Activated T-cell treated with anti-CD3 and anti-CD28 coated beads for 48 hours (primary cell): Measurements from ENCODE around the gene ACADM.
"Not testable (repeated sequence)": the region's sequence is repeated elsewhere in the genome, so short reads cannot be mapped to it uniquely, and the experiment has no call there.

Experiments used
- DNase-seq: peaks from one replicate; pipeline ENCODE4 v3.0.0-alpha.2; 2020; ENCODE audit warnings: low read depth

The ACADM gene

DNA sequence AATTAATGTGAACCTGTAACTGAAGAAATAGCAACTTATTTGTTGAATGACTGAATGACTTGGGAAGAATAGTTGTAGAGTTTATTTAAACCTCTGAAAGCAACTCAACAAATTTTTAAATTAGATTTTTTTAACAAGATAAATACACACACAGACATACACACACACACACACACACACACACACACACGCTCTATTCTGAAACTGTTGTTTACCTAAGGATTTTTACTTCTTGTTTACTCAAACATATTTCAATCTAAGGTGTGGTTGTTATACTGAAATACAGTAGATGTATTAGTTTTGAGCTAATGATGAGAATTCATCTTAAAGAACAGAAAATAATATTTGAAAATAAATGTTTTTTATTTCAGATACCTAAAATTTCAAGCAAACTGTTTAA, 11.5 kb downstream of the ACADM start:
- DNase-seq, result no peak

DNA sequence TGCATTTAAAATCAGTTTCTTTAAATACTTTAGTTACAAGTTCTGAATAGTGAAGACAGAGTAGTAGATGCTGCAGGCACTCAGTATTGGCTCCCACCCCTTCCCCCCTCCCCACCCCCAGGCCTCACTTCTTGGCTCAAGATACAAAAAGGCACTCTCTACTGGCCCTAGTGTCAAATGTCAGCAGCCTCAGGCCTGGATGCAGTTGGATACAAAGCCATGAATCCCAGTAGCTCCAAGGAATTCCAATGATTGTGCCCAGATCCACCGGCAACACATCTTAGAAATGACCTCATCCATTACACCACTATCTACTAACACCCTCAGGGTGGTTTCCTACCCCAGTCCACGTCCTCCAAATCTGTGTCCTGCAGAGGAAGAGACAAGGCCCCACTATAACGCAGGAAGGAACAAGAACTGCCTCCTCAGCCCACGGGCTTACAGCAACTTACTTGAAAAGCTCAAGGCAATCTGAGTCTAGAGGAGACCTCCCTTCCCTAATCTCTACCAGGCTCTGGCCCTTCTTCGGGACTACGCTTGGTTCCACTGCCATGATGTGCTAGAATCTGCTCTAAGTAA, 17.6 kb downstream of the ACADM start:
- no peak for DNase-seq

DNA sequence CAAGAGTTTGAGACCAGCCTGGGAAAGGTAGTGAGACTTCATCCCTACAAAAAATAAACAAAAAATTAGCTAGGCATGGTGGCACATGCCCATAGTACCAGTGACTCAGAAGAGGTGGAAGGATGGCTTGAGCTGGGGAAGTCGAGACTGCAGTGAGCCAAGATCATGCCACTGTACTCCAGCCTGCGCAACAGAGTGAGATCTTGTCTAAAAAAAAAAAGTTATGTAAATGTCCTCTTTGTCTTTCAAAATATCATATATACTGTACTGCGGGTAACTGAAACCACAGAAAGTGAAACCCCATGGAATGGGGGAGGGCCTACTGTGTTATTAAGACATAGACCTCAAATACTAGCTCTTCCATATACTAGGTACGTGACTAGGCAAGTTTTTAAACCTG, 20.8 kb downstream of the ACADM start:
- DNase-seq, result no peak

GRCh38 chr1:75757210-75757609, 32.7 kb downstream of the ACADM start:
- DNase-seq, result not testable (repeated sequence)

DNA sequence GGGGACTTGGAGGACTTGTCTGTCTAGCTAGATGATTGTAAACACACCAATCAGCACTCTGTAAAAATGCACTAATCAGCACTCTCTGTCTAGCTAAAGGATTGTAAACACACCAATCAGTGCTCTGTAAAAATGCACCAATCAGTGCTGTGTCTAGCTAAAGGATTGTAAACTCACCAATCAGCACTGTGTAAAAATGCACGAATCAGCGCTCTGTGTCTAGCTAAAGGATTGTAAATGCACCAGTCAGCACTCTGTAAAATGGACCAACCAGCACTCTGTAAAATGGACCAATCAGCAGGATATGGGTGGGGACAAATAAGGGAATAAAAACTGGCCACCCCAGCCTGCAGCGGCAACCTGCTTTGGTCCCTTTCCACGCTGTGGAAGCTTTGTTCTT, 34.0 kb downstream of the ACADM start:
- DNase-seq, result not testable (repeated sequence)

GRCh38 chr1:75764057-75764655, 39.6 kb downstream of the ACADM start:
- no peak for DNase-seq

DNA sequence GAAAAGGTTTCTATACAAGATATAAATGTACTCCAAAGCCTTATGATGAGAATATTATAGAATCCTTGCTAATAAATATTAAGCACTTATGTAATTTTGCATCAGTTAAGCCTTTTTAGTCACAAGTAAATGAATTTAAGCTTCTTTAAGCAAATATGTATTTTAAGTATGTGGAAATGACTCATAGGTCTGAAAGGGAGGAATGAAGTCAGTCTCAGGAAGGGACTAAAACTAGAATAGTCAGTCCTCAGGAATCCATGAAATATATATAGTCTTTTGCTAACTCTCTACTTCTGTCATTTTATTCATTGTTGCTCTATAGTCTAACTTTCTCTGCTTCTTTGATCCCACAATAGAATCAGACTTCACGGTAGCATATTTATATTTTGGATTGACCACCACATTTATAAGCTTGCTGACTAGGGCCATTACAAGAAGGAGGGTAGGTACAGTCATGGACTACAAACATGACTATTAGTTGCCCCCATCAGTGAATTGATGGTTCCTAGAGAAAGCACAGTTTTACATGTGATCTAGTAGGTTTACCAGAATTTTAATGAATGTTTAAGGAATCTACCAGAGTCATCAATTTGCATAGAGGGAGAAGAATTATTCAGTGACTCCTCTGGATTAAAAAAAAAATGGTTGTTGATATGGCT, 41.3 kb downstream of the ACADM start:
- no peak for DNase-seq

GRCh38 chr1:75768016-75768415, 43.5 kb downstream of the ACADM start:
- no peak for DNase-seq

- DNase-seq, result no peak
These were observed 46.3 kb downstream of the ACADM start for GRCh38 chr1:75770761-75771160.

DNA sequence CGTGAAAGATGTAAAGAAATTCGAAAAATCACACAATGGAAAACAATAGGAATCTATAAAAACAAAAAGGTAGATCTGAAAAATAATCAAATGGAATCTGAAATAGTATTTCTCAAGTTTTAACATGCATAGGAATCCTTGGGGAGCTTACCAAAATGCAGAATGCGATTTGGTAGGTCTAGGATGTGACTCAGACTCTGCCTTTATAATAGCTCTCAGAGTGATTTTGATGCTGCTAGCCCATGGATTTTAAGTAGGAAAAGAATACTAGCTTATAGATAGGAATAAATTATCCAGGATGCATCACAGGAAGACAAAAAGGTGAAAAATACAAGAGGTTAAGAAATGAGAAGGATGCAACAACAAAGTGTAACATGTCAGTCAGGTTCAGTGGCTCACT, 47.5 kb downstream of the ACADM start:
- DNase-seq, result no peak

- not testable (repeated sequence) for DNase-seq
These were observed 53.3 kb downstream of the ACADM start for GRCh38 chr1:75777812-75778211.

DNA sequence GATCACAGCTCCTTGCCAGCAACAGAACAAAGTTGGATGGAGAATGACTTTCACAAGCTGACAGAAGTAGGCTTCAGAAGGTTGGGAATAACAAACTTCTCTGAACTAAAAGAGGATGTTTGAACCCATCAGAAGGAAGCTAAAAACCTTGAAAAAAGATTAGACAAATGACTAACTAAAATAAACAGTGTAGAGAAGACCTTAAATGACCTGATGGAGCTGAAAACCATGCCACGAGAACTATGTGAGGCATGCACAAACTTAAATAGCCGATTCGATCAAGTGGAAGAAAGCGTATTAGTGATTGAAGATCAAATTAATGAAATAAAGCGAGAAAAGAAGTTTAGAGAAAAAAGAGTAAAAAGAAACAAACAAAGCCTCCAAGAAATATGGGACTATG, 54.2 kb downstream of the ACADM start:
- DNase-seq, result not testable (repeated sequence)

DNA sequence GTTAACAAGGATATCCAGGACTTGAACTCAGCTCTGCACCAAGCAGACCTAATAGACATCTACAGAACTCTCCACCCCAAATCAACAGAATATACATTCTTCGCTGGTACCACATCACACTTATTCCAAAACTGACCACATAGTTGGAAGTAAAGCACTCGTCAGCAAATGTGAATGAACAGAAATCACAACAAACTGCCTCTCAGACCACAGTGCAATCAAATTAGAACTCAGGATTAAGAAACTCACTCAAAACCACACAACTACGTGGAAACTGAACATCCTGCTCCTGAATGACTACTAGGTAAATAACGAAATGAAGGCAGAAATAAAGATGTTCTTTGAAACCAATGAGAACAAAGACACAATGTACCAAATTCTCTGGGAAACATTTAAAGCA, 55.7 kb downstream of the ACADM start:
- DNase-seq, result not testable (repeated sequence)

GRCh38 chr1:75783920-75784319, 59.4 kb downstream of the ACADM start:
- DNase-seq, result not testable (repeated sequence)

DNA sequence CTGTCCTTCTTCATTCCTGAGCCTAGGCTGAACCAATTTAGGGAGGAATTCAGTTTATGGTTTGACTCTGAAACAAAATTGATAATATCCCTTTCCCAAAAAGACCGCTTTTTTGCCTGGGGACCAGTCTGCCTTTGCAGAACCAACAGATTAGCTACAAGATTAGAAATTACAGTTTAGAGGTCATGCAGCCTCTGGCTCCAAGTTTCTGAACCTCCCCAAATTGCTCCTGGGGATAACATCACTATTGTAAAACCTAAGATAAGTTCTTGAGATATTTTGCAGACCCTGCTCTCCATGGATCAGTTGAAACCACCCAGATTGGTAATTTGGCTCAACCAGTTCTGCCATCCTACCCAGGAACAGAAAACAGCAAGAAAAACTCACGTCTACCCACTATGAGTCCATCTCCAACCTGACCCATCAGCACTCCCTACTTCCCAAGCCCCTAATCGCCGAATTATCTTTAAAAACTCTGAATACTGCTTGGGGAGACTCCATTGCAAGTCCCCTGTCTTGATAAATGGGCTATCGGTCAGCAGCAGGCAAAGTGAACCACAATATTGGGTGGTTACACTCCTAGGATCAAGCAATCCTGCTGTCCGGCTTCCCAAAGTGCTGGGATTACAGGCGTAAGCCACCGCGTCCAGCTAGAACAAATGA, 60.9 kb downstream of the ACADM start:
- no peak for DNase-seq

GRCh38 chr1:75785983-75786853, 61.7 kb downstream of the ACADM start, which contains the start of gene RABGGTB:
Gene RABGGTB (plus strand): TSS chr1:75786256. CDS start chr1:75786272, 16 bp downstream.
- peak; percentile 91 for DNase-seq

DNA sequence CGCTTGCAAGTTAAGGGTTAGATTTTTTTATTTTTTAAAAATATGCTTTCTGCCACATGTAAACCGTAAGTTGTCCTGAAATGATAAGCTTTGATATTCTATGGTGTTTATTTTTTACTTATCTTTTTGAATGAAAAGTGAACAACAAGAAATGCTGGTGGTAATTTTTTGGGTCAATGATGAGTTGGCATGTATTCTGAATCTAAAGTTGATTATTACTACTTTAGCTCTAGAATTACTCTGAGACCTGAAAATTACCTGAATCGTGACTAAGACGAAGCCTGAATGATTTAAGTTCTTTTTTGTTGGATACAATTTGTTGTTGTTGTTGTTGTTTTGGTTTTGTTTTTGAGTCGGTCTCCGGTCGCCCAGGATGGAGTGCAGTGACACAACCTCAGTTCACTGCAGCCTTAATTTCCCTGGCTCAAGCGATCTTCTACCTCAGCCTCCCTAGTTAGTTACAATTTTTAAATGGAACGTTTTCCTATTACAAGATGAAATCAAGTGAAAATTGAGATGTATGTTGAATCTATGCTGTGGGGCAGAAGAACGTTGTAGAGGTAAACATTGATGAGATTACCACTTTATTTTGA, 62.5 kb downstream of the ACADM start:
- DNase-seq, result no peak

GRCh38 chr1:75787524-75787923, 63.0 kb downstream of the ACADM start:
- DNase-seq, result no peak

DNA sequence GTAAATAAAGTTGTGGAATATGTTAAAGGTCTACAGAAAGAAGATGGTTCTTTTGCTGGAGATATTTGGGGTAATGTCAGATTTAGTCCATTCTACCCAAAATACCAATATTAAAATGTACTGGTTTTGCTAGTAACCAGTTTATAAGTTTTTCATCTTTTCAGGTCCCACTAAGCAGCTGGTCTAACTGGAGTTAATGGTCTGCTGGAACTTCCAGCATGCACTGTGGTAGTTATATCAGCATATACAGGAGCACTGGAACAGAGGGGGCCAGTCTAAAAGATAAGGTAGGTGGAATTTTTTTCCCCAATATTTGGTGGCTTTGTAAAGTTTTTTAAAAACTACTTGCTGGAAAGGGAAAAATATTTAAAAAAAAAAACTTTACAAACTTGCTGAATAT, 65.5 kb downstream of the ACADM start:
- no peak for DNase-seq

GRCh38 chr1:75791022-75791421, 66.5 kb downstream of the ACADM start:
- no peak for DNase-seq

DNA sequence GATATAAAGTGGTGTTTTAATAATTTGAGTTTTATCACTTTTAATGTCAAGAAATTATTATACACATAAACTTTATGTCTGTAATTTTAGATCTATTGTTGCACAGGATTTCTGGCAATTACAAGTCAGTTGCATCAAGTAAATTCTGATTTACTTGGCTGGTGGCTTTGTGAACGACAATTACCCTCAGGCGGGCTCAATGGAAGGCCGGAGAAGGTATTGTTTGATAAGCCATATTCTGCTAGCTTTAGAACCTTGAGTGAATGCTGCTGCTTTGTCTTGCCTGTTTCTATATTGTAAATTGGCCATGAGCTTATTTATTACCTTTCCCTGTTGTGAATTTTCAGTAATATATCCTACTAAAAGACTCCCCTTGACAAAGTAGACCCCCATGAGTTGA, 67.6 kb downstream of the ACADM start:
- DNase-seq, result no peak

GRCh38 chr1:75794382-75794781, 69.9 kb downstream of the ACADM start:
- DNase-seq, result no peak
